ENCODE data around the gene ELOVL2. TPM values are rescaled to one million over a fixed set of nuclear protein-coding genes. Genes with fewer than 3 reads are reported as not detected.
A peak's percentile ranks its signal among the peaks of the same experiment; 100 is the strongest.

ELOVL2 gene
- total and polyA plus RNA-seq, 10 of the 15 experiments (the other 5 are each of a cell fraction or from before 2014, with no cell fraction given) = 0.01 to 0.03 TPM; not detected in 8

DNA sequence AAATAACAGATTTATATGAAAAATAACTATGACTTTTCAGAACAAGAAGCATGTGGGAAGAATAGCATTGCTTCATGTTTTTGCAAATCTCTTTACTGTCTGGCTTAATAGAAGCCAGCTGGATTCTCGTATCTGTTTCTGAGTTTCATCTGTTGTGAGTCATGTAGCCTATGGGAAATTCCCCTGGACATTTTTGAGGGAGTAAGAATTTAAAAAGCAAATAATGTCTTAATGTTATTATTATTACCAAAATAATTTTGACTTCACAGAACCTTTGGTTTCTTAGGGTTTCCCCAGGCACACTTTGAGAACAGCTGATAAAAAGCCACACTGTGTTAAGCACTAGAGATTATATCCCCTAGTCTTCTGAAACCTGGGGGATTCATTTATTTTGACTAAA is 81.4 kb downstream of the ELOVL2 start (continued):
- TF ChIP-seq SMARCA5 (IDR thresholded peaks at IDR 0.05) = no peak
- TF ChIP-seq JUNB (IDR thresholded peaks at IDR 0.05) = peak; percentile 14; the same call in 1 of the 2 replicates
- TF ChIP-seq, protein P1, sequence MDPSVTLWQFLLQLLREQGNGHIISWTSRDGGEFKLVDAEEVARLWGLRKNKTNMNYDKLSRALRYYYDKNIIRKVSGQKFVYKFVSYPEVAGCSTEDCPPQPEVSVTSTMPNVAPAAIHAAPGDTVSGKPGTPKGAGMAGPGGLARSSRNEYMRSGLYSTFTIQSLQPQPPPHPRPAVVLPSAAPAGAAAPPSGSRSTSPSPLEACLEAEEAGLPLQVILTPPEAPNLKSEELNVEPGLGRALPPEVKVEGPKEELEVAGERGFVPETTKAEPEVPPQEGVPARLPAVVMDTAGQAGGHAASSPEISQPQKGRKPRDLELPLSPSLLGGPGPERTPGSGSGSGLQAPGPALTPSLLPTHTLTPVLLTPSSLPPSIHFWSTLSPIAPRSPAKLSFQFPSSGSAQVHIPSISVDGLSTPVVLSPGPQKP (IDR thresholded peaks at IDR 0.05; ENCODE audit: low read depth, low read length) = no peak

DNA sequence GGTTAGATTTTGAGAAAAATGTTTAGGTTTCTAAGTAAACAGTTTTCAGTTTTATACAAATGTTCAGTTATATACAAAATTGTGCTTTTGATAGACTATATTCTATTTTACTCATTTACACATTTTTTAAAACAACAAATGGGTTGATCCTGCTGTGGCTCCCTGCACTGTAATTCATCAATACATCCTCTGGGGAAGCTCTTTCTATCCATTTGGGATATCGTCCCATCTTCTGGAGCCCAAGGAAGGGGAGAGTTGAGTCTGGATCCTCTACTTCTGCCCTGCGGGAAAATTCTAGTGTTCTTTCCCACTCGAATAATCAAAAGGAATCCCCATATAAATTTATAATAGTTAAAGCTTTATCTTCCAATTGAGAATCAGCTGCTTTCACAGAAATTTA is 82.3 kb downstream of the ELOVL2 start:
- in situ Hi-C loops (cut with MboI) = no loop called here
- H4K20me1 ChIP-seq (ENCODE audit: control insufficient read depth, insufficient read depth) = no peaks in the 10 kb centered on the region
- H3K27me3 ChIP-seq (replicated peaks in 1 of 2; ENCODE audit: control insufficient read depth in 2 of 2, insufficient read depth in 2 of 2, low read length in 1 of 2) = no peaks in the 10 kb centered on the region
- H3K4me2 ChIP-seq (ENCODE audit: control insufficient read depth, insufficient read depth) = no peak overlapping the region
- H3K4me3 ChIP-seq = no peak overlapping the region
- CTCF ChIA-PET = interaction anchor here (1.3 to 3.2 kb wide), 4 partner anchors 11 to 107 kb away, joined by 3 to 12 read pairs (median 4); no protein-coding TSS in a partner anchor
- no peak overlapping the region for H3K27ac ChIP-seq (ENCODE audit: control insufficient read depth, insufficient read depth)
- H3K4me1 ChIP-seq (ENCODE audit: control insufficient read depth, insufficient read depth, low read length) = peaks cover 4% of the 10 kb centered on the region
- DNase-seq (ENCODE audit: low read depth, low spot score) = no peak
- no peak overlapping the region for H2AFZ ChIP-seq (ENCODE audit: control insufficient read depth, low read depth, low read length)
- no peak overlapping the region for H3K9ac ChIP-seq (ENCODE audit: control insufficient read depth, insufficient read depth, low read length)
- intact Hi-C loops (cut with micrococcal nuclease; ENCODE audit: unreplicated experiment) = no loop called here
- SMC1A ChIA-PET (ENCODE audit: uncharacterized antibody, unreplicated experiment) = interaction anchor here (0.7 to 1.5 kb wide), 3 partner anchors 10 to 107 kb away, joined by 3 to 4 read pairs (median 3); no protein-coding TSS in a partner anchor
- H3K36me3 ChIP-seq (ENCODE audit: control insufficient read depth in 2 of 2, insufficient read depth in 2 of 2, low read length in 1 of 2) = no peaks in the 10 kb centered on the region
- 71% methylated on average over 3 of the region's 3 CpGs for WGBS (ENCODE audit: insufficient coverage, insufficient replicate concordance, low lambda C conversion rate, missing lambda C conversion rate)
- ATAC-seq = no peak
- H3K79me2 ChIP-seq (ENCODE audit: control insufficient read depth, insufficient read depth, low read length) = no peaks in the 10 kb centered on the region
- peaks cover 3% of the 10 kb centered on the region for H3K9me3 ChIP-seq (replicated peaks; ENCODE audit: control insufficient read depth, insufficient read depth, low read length)
- FAIRE-seq = no peak
- RAD21 ChIA-PET (ENCODE audit: unreplicated experiment) = interaction anchor here (1.6 kb wide), 1 partner anchor 107 kb away, joined by 4 read pairs; no protein-coding TSS in a partner anchor
- no TSS peak for BruUV-seq (replicated peaks)
- TF ChIP-seq PAX5 (IDR thresholded peaks at IDR 0.05; ENCODE audit: borderline replicate concordance, low read depth, low read length) (no peak), STAT1 (conservative IDR thresholded peaks at IDR 0.05) (no peak), SP1 (IDR thresholded peaks at IDR 0.05; ENCODE audit: low read depth, low read length) (no peak), POLR2A (IDR thresholded peaks at IDR 0.05; ENCODE audit: low read depth, low read length) (no peak), ZNF207 (IDR thresholded peaks at IDR 0.05; ENCODE audit: borderline replicate concordance) (no peak), SUPT20H (IDR thresholded peaks at IDR 0.05; ENCODE audit: borderline replicate concordance, control insufficient read depth, low read depth, low read length) (no peak), SREBF2 (IDR thresholded peaks at IDR 0.05; ENCODE audit: low read length) (no peak), YY1 (IDR thresholded peaks at IDR 0.05; ENCODE audit: low read depth, low read length) (no peak), BACH1 (IDR thresholded peaks at IDR 0.05; ENCODE audit: borderline replicate concordance) (no peak)
- TF ChIP-seq, protein P2, sequence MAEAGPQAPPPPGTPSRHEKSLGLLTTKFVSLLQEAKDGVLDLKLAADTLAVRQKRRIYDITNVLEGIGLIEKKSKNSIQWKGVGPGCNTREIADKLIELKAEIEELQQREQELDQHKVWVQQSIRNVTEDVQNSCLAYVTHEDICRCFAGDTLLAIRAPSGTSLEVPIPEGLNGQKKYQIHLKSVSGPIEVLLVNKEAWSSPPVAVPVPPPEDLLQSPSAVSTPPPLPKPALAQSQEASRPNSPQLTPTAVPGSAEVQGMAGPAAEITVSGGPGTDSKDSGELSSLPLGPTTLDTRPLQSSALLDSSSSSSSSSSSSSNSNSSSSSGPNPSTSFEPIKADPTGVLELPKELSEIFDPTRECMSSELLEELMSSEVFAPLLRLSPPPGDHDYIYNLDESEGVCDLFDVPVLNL (IDR thresholded peaks at IDR 0.05; ENCODE audit: low read depth, low read length) = no peak
- POLR2A ChIA-PET = no interaction called here

Data from GM12878 (cell line).